ENCODE results near the gene USH2A. TPM values are rescaled to one million over a fixed set of nuclear protein-coding genes. Genes with fewer than 3 reads are reported as not detected.
A peak's percentile ranks its signal among the peaks of the same experiment; 100 is the strongest.

USH2A gene
- total RNA-seq, 1 donor from 2014 or later = 0.14 TPM

DNA sequence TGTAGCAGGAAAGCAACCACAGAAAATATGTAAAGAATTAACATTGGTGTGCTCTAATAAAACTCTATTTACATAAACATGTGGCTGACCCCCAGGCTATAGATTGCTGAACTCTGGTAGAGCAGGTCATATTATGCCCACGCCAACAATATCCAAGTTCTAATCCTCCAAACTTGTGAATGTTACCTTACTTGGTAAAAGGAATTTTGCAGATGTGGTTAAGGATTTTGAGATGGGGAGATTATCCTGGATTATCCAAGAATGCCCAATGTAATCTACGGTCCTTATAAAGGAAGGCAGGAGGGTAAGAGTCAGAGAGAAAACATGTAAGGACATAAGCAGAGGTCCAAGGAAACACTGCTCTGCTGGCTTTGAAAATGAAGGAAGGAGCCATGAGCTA is 201.0 kb downstream of the USH2A start:
- DNase-seq (ENCODE audit: low read depth, low spot score) = no peak
- Mint-ChIP-seq H3K9me3 (no peaks in the 10 kb centered on the region), H3K4me3 (no peak overlapping the region), H3K27ac (ENCODE audit: unreplicated experiment) (no peak overlapping the region), H3K4me1 (peaks cover 6% of the 10 kb centered on the region), H3K36me3 (ENCODE audit: low read depth) (no peaks in the 10 kb centered on the region), H3K27me3 (ENCODE audit: low read depth) (no peaks in the 10 kb centered on the region)
- TF ChIP-seq CTCF (conservative IDR thresholded peaks at IDR 0.05) = no peak

DNA sequence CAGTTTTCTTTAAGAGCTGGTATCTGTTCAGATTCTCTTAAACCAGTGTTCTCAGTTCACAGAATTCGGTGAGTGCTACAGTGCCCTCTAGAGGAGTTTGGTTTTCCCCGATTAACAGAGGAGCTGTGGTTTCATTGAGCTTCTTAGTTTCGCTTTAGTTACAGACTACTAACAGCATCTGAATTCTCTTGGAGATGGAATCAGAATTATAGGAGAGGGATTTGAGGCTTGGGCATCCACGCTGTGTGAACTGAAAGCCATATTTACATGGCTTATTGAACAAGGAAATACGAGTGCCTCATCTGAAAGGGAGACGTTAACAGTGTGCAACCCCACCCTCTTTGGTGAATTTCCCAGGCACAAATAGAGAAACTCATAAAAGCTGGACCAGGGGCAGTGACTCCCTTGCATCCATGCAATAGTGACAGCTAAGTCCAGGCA is 202.0 kb downstream of the USH2A start:
- Mint-ChIP-seq H3K4me1 (peaks cover 6% of the 10 kb centered on the region), H3K27ac (ENCODE audit: unreplicated experiment) (peak overlapping the region; percentile 65), H3K9me3 (no peaks in the 10 kb centered on the region), H3K4me3 (peak overlapping the region; percentile 84), H3K27me3 (ENCODE audit: low read depth) (no peaks in the 10 kb centered on the region), H3K36me3 (ENCODE audit: low read depth) (no peaks in the 10 kb centered on the region)
- peak; percentile 78 for TF ChIP-seq CTCF (conservative IDR thresholded peaks at IDR 0.05)
- DNase-seq (ENCODE audit: low read depth, low spot score) = peak; percentile 51

- TF ChIP-seq CTCF (conservative IDR thresholded peaks at IDR 0.05) = no peak
Observed at GRCh38 chr1:216216305-216216704, 206.9 kb downstream of the USH2A start.

GRCh38 chr1:216215169-216215568 is 208.1 kb downstream of the USH2A start:
- Mint-ChIP-seq H3K9me3 (no peaks in the 10 kb centered on the region), H3K27ac (ENCODE audit: unreplicated experiment) (no peak overlapping the region), H3K27me3 (ENCODE audit: low read depth) (no peaks in the 10 kb centered on the region), H3K36me3 (ENCODE audit: low read depth) (no peaks in the 10 kb centered on the region), H3K4me3 (no peak overlapping the region), H3K4me1 (no peaks in the 10 kb centered on the region)
- no peak for DNase-seq (ENCODE audit: low read depth, low spot score)
- TF ChIP-seq CTCF (conservative IDR thresholded peaks at IDR 0.05) = no peak

More at GRCh38 chr1:216216305-216216704, 206.9 kb downstream of the USH2A start:
- Mint-ChIP-seq H3K27ac (ENCODE audit: unreplicated experiment) (no peak overlapping the region), H3K4me3 (no peak overlapping the region), H3K4me1 (peaks cover 3% of the 10 kb centered on the region), H3K9me3 (no peaks in the 10 kb centered on the region), H3K36me3 (ENCODE audit: low read depth) (no peaks in the 10 kb centered on the region), H3K27me3 (ENCODE audit: low read depth) (no peaks in the 10 kb centered on the region)
- no peak for DNase-seq (ENCODE audit: low read depth, low spot score)

GRCh38 chr1:216212826-216213225 is 210.4 kb downstream of the USH2A start:
- no peaks in the 10 kb centered on the region for H3K4me1 Mint-ChIP-seq
- no peak for TF ChIP-seq CTCF (conservative IDR thresholded peaks at IDR 0.05)
- no peaks in the 10 kb centered on the region for H3K27me3 Mint-ChIP-seq (ENCODE audit: low read depth)
- DNase-seq (ENCODE audit: low read depth, low spot score) = no peak
- no peak overlapping the region for H3K4me3 Mint-ChIP-seq
- H3K36me3 Mint-ChIP-seq (ENCODE audit: low read depth) = no peaks in the 10 kb centered on the region
- H3K9me3 Mint-ChIP-seq = no peaks in the 10 kb centered on the region
- no peak overlapping the region for H3K27ac Mint-ChIP-seq (ENCODE audit: unreplicated experiment)

GRCh38 chr1:216210081-216210480 is 213.2 kb downstream of the USH2A start:
- no peak overlapping the region for H3K4me3 Mint-ChIP-seq
- H3K9me3 Mint-ChIP-seq = no peaks in the 10 kb centered on the region
- H3K4me1 Mint-ChIP-seq = no peaks in the 10 kb centered on the region
- TF ChIP-seq CTCF (conservative IDR thresholded peaks at IDR 0.05) = no peak
- no peaks in the 10 kb centered on the region for H3K27me3 Mint-ChIP-seq (ENCODE audit: low read depth)
- no peaks in the 10 kb centered on the region for H3K36me3 Mint-ChIP-seq (ENCODE audit: low read depth)
- no peak overlapping the region for H3K27ac Mint-ChIP-seq (ENCODE audit: unreplicated experiment)
- no peak for DNase-seq (ENCODE audit: low read depth, low spot score)

All from neural crest cell (in vitro differentiated cells).